Neural progenitor cell (in vitro differentiated cells): ENCODE results near the gene RBM39. TPM values are rescaled to one million over a fixed set of nuclear protein-coding genes. Genes with fewer than 3 reads are reported as not detected.

Experiments
- DNase-seq: peaks from one replicate; pipeline ENCODE4 v3.0.0-alpha.2; 2016; ENCODE audit warnings: low spot score
- H2AFZ ChIP-seq: fragments of 200-600 bp; sonication (generic); replicated peaks from 2 replicates; pipeline ENCODE4 v1.6.1; 2016; ENCODE audit warnings: antibody characterized with exemption
- H3F3A ChIP-seq: fragments of 200-600 bp; sonication (generic); 2 replicates; pipeline ENCODE4 v1.6.1; 2016; ENCODE audit warnings: antibody characterized with exemption, low read depth
- H3K27ac ChIP-seq: fragments of 200-600 bp; sonication (generic); 2 replicates; pipeline ENCODE4 v1.5.1; 2016; ENCODE audit warnings: mild to moderate bottlenecking
- H3K27me3 ChIP-seq: fragments of 200-600 bp; sonication (generic); 2 replicates; pipeline ENCODE4 v1.6.1; 2016; ENCODE audit warnings: mild to moderate bottlenecking, moderate library complexity
- H3K36me3 ChIP-seq: fragments of 200-600 bp; sonication (generic); 2 replicates; pipeline ENCODE4 v1.5.1; 2016
- H3K4me1 ChIP-seq: fragments of 200-600 bp; sonication (generic); 2 replicates; pipeline ENCODE4 v1.6.1; 2016; ENCODE audit warnings: mixed run types
- H3K4me2 ChIP-seq: fragments of 200-600 bp; sonication (generic); 2 replicates; pipeline ENCODE4 v1.6.1; 2016
- H3K4me3 ChIP-seq: fragments of 200-600 bp; sonication (generic); 2 replicates; pipeline ENCODE4 v1.5.1; 2016
- H3K79me2 ChIP-seq: fragments of 200-600 bp; sonication (generic); 2 replicates; pipeline ENCODE4 v1.6.1; 2016; ENCODE audit warnings: low read depth
- H3K9ac ChIP-seq: fragments of 200-600 bp; sonication (generic); 2 replicates; pipeline ENCODE4 v1.6.1; 2016
- H3K9me3 ChIP-seq: fragments of 200-600 bp; sonication (generic); 2 replicates; pipeline ENCODE4 v1.5.1; 2016; ENCODE audit warnings: low read depth
- H4K20me1 ChIP-seq: fragments of 200-600 bp; sonication (generic); 2 replicates; pipeline ENCODE4 v1.6.1; 2016; ENCODE audit warnings: low read depth
- H3K27ac Mint-ChIP-seq: 3 replicates; pipeline ENCODE4 v1.8.0; 2021; ENCODE audit warnings: mixed read lengths
- H3K27me3 Mint-ChIP-seq: 2 replicates; pipeline ENCODE4 v1.8.0; 2022; ENCODE audit warnings: low read depth, mild to moderate bottlenecking, inconsistent platforms, moderate library complexity, mixed read lengths; ENCODE audit not compliant: insufficient read depth
- H3K36me3 Mint-ChIP-seq: 3 replicates; pipeline ENCODE4 v1.8.0; 2021; ENCODE audit warnings: mixed read lengths
- H3K4me1 Mint-ChIP-seq: 3 replicates; pipeline ENCODE4 v1.8.0; 2021; ENCODE audit warnings: mixed read lengths
- H3K4me3 Mint-ChIP-seq: 3 replicates; pipeline ENCODE4 v1.8.0; 2021; ENCODE audit warnings: mild to moderate bottlenecking, moderate library complexity, mixed read lengths
- H3K9me3 Mint-ChIP-seq: 3 replicates; pipeline ENCODE4 v1.8.0; 2020; ENCODE audit warnings: mixed read lengths
- CTCF ChIP-seq: fragments of 200-600 bp; sonication (generic); IDR thresholded peaks from 2 replicates; pipeline ENCODE4 v1.5.1; 2017; ENCODE audit warnings: antibody characterized with exemption, mild to moderate bottlenecking
- EZH2 ChIP-seq: fragments of 200-600 bp; sonication (generic); IDR thresholded peaks from 2 replicates; pipeline ENCODE4 v1.6.1; 2017; ENCODE audit warnings: antibody characterized with exemption, mild to moderate bottlenecking, moderate library complexity
- EZH2phosphoT487 ChIP-seq: fragments of 200-600 bp; sonication (generic); IDR thresholded peaks from 2 replicates; pipeline ENCODE4 v1.6.1; 2017; ENCODE audit warnings: antibody characterized with exemption
- total RNA-seq: library from RNA; depleted of rRNA; stranded (reverse); fragments of >200 nt; gene quantifications from 2 replicates; pipeline ENCODE4 v1.2.3, GENCODE V29; 2015; ENCODE audit warnings: low replicate concordance

The RBM39 gene
- total RNA-seq, 1 donor from 2014 or later: 555 TPM

GRCh38 chr20:35699957-35700624, 42.0 kb downstream of the RBM39 start:
- peaks cover 19% of the 10 kb centered on the region for H3K36me3 ChIP-seq
- H3K4me1 ChIP-seq: peaks cover 12% of the 10 kb centered on the region
- H4K20me1 ChIP-seq: peaks cover 30% of the 10 kb centered on the region
- Mint-ChIP-seq H3K9me3 (no peaks in the 10 kb centered on the region), H3K4me1 (peaks cover 21% of the 10 kb centered on the region), H3K27me3 (peaks cover 6% of the 10 kb centered on the region), H3K36me3 (peaks cover 15% of the 10 kb centered on the region), H3K27ac (peak overlapping the region; percentile 90), H3K4me3 (peak overlapping the region; percentile 92)
- H3K9me3 ChIP-seq: no peaks in the 10 kb centered on the region
- H3F3A ChIP-seq: peaks cover 75% of the 10 kb centered on the region
- H3K79me2 ChIP-seq: peaks cover 21% of the 10 kb centered on the region
- peak overlapping the region; percentile 70 for H2AFZ ChIP-seq
- peak overlapping the region; percentile 91 for H3K9ac ChIP-seq
- no peaks in the 10 kb centered on the region for H3K27me3 ChIP-seq
- H3K4me2 ChIP-seq: peak overlapping the region; percentile 96
- peak overlapping the region; percentile 89 for H3K4me3 ChIP-seq
- TF ChIP-seq CTCF (no peak), EZH2phosphoT487 (no peak), EZH2 (no peak)
- DNase-seq: no peak
- H3K27ac ChIP-seq: no peak overlapping the region

GRCh38 chr20:35699127-35699956, 42.7 kb downstream of the RBM39 start, which contains the start of the genes NFS1 and ROMO1:
TSS of gene NFS1 (minus strand) at chr20:35699352. CDS start at chr20:35699288, 64 bp downstream.
TSS of gene ROMO1 (plus strand) at chr20:35699405. CDS start at chr20:35699633, 228 bp downstream.
- peak within 1 kb of the TSS; percentile 96 for H3K4me2 ChIP-seq
- peak within 1 kb of the TSS; percentile 91 for H3K9ac ChIP-seq
- Mint-ChIP-seq H3K36me3 (peaks cover 14% of the 10 kb centered on the region), H3K27ac (peak within 1 kb of the TSS; percentile 90), H3K4me1 (peaks cover 21% of the 10 kb centered on the region), H3K4me3 (peak within 1 kb of the TSS; percentile 92), H3K27me3 (peaks cover 6% of the 10 kb centered on the region), H3K9me3 (no peaks in the 10 kb centered on the region)
- peaks cover 67% of the 10 kb centered on the region for H3F3A ChIP-seq
- no peaks in the 10 kb centered on the region for H3K9me3 ChIP-seq
- peaks cover 22% of the 10 kb centered on the region for H4K20me1 ChIP-seq
- H3K27me3 ChIP-seq: no peaks in the 10 kb centered on the region
- peak; percentile 95 for DNase-seq
- peaks cover 19% of the 10 kb centered on the region for H3K79me2 ChIP-seq
- H3K4me3 ChIP-seq: peak within 1 kb of the TSS; percentile 89
- H2AFZ ChIP-seq: peak within 1 kb of the TSS; percentile 74
- peak within 1 kb of the TSS; percentile 73 for H3K27ac ChIP-seq
- peaks cover 12% of the 10 kb centered on the region for H3K4me1 ChIP-seq
- TF ChIP-seq EZH2phosphoT487: no peak
- TF ChIP-seq CTCF: peak; percentile 42
- H3K36me3 ChIP-seq: peaks cover 11% of the 10 kb centered on the region

- H3K36me3 ChIP-seq: peaks cover 5% of the 10 kb centered on the region
- peak overlapping the region; percentile 89 for H3K4me3 ChIP-seq
- DNase-seq: peak; percentile 47
- peak overlapping the region; percentile 92 for H3K4me3 Mint-ChIP-seq
- peaks cover 59% of the 10 kb centered on the region for H3F3A ChIP-seq
- peaks cover 6% of the 10 kb centered on the region for H3K27me3 Mint-ChIP-seq
- no peaks in the 10 kb centered on the region for H3K9me3 Mint-ChIP-seq
- TF ChIP-seq EZH2 (no peak), CTCF (no peak), EZH2phosphoT487 (no peak)
- H3K9ac ChIP-seq: peak overlapping the region; percentile 91
- H4K20me1 ChIP-seq: peaks cover 16% of the 10 kb centered on the region
- peak overlapping the region; percentile 12 for H3K27ac Mint-ChIP-seq
- peaks cover 21% of the 10 kb centered on the region for H3K4me1 Mint-ChIP-seq
- H3K36me3 Mint-ChIP-seq: peaks cover 11% of the 10 kb centered on the region
- peaks cover 12% of the 10 kb centered on the region for H3K4me1 ChIP-seq
- H3K9me3 ChIP-seq: no peaks in the 10 kb centered on the region
- H2AFZ ChIP-seq: peak overlapping the region; percentile 74
- peak overlapping the region; percentile 96 for H3K4me2 ChIP-seq
- no peaks in the 10 kb centered on the region for H3K27me3 ChIP-seq
- H3K79me2 ChIP-seq: peaks cover 15% of the 10 kb centered on the region
- H3K27ac ChIP-seq: peak overlapping the region; percentile 73
Measured at GRCh38 chr20:35698298-35699126, 43.5 kb downstream of the RBM39 start.
